ENCODE data around the gene TMX1.

DNA sequence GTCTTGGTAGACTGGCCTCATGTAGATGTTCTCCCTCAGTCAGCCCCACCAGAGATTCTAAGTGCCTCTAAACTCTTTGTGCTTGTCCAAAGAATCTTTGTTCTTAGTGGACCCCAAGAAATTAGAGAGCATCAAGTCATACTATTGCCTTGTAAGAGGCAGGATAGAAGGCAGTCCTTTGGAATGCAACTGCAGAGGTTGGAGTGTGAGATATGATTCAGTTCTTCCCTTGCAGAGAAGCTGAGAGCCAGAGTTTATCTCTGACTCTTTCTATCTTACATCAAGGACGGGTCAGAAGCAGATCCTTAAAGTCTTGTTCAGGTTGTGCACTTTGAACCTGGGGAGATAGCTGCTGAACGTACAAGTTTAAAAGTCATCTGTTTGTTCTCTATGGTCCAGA is 21.1 kb downstream of the TMX1 start:
- TF ChIP-seq, protein P1, sequence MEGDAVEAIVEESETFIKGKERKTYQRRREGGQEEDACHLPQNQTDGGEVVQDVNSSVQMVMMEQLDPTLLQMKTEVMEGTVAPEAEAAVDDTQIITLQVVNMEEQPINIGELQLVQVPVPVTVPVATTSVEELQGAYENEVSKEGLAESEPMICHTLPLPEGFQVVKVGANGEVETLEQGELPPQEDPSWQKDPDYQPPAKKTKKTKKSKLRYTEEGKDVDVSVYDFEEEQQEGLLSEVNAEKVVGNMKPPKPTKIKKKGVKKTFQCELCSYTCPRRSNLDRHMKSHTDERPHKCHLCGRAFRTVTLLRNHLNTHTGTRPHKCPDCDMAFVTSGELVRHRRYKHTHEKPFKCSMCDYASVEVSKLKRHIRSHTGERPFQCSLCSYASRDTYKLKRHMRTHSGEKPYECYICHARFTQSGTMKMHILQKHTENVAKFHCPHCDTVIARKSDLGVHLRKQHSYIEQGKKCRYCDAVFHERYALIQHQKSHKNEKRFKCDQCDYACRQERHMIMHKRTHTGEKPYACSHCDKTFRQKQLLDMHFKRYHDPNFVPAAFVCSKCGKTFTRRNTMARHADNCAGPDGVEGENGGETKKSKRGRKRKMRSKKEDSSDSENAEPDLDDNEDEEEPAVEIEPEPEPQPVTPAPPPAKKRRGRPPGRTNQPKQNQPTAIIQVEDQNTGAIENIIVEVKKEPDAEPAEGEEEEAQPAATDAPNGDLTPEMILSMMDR (IDR thresholded peaks at IDR 0.05; ENCODE audit: insufficient read depth, low read length, poor library complexity, severe bottlenecking) = no peak
- no peak for TF ChIP-seq EZH2phosphoT487 (conservative IDR thresholded peaks at IDR 0.05; ENCODE audit: low read length)
